NB4 (cell line): ENCODE measurements around the gene SLC29A3.

Experiments
- DNase-seq: peaks from one replicate; pipeline ENCODE4 v3.0.0; 2010; ENCODE audit warnings: low read depth
- H3K4me3 ChIP-seq: one replicate; pipeline ENCODE4 v1.5.1; 2011; ENCODE audit warnings: mild to moderate bottlenecking, low read depth, low read length, moderate library complexity
- MAX ChIP-seq: IDR thresholded peaks from 2 replicates; pipeline ENCODE4 v1.6.1; 2011; ENCODE audit warnings: low read depth, low read length
- MYC ChIP-seq: IDR thresholded peaks from 2 replicates; pipeline ENCODE4 v1.6.1; 2011; ENCODE audit warnings: low read depth, low read length
- POLR2A ChIP-seq: IDR thresholded peaks from 2 replicates; pipeline ENCODE4 v1.6.1; 2011; ENCODE audit warnings: mild to moderate bottlenecking; ENCODE audit not compliant: insufficient read length; ENCODE audit errors: extremely low read depth
- TF ChIP-seq, protein P1 (sequence below): IDR thresholded peaks from one replicate; pipeline ENCODE4 v1.5.1; 2012; ENCODE audit warnings: low read depth, low read length

The SLC29A3 gene

DNA sequence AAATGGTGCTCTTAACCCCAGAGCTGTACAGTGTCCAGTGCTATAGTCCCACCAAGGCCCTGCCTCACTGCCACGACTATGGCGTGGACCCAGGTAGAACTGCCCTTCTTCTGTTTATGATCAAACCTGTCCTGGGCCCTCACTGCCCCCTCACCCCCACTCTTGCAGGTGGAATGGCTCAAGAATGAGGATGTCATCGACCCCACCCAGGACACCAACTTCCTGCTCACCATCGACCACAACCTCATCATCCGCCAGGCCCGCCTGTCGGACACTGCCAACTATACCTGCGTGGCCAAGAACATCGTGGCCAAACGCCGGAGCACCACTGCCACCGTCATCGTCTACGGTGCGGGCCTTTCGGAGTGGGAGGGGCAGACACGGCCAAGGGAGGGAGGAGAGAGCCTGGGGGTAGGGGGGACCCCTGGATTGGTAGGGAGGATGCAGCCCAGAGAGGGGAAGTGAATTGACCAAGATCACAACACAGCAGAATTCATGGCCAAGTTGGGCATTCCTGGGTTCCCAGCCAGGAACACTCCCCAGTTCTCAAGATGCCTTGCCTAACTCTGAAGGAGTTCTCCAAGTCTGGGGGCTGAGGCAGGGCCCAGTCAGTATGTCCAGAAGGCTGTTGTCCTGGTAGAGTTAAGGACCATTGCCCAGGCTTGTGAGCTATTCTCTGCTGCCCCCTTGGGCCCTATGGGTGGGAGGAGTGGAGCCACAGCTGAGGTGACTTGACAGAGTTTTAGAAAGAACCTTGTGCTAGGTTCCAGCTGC, 32.4 kb upstream of the SLC29A3 start:
- no peak overlapping the region for H3K4me3 ChIP-seq
- DNase-seq: no peak

GRCh38 chr10:71287456-71287855, 31.6 kb upstream of the SLC29A3 start:
- TF ChIP-seq POLR2A: no peak
- no peak for TF ChIP-seq MYC
- TF ChIP-seq, protein P1, sequence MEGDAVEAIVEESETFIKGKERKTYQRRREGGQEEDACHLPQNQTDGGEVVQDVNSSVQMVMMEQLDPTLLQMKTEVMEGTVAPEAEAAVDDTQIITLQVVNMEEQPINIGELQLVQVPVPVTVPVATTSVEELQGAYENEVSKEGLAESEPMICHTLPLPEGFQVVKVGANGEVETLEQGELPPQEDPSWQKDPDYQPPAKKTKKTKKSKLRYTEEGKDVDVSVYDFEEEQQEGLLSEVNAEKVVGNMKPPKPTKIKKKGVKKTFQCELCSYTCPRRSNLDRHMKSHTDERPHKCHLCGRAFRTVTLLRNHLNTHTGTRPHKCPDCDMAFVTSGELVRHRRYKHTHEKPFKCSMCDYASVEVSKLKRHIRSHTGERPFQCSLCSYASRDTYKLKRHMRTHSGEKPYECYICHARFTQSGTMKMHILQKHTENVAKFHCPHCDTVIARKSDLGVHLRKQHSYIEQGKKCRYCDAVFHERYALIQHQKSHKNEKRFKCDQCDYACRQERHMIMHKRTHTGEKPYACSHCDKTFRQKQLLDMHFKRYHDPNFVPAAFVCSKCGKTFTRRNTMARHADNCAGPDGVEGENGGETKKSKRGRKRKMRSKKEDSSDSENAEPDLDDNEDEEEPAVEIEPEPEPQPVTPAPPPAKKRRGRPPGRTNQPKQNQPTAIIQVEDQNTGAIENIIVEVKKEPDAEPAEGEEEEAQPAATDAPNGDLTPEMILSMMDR: no peak
- TF ChIP-seq MAX: no peak
- DNase-seq: no peak
- H3K4me3 ChIP-seq: no peak overlapping the region

More for the DNA sequence above, 32.4 kb upstream of the SLC29A3 start:
- TF ChIP-seq, protein P1: no peak
- no peak for TF ChIP-seq MAX
- TF ChIP-seq POLR2A: no peak
- no peak for TF ChIP-seq MYC

DNA sequence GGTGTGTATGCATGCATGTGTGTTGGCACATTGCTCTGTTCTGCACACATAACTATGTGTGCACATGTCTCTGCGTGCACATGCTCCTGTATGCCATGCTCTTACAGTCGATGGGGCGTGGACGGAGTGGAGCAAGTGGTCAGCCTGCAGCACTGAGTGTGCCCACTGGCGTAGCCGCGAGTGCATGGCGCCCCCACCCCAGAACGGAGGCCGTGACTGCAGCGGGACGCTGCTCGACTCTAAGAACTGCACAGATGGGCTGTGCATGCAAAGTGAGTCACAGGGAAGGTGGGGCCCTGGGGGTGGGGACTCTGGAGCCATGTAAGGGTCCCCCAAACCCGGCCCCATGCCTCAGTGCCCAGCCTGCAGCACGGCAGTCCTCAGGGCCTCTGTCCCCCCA, 30.6 kb upstream of the SLC29A3 start:
- H3K4me3 ChIP-seq: no peak overlapping the region
- DNase-seq: no peak
- peak; percentile 64 for TF ChIP-seq MAX
- TF ChIP-seq, protein P1: no peak

- no peak overlapping the region for H3K4me3 ChIP-seq
- TF ChIP-seq MAX: no peak
- TF ChIP-seq POLR2A: no peak
- TF ChIP-seq, protein P1: no peak
- TF ChIP-seq MYC: no peak
- no peak for DNase-seq
Measured at GRCh38 chr10:71289421-71290130, 29.5 kb upstream of the SLC29A3 start.

DNA sequence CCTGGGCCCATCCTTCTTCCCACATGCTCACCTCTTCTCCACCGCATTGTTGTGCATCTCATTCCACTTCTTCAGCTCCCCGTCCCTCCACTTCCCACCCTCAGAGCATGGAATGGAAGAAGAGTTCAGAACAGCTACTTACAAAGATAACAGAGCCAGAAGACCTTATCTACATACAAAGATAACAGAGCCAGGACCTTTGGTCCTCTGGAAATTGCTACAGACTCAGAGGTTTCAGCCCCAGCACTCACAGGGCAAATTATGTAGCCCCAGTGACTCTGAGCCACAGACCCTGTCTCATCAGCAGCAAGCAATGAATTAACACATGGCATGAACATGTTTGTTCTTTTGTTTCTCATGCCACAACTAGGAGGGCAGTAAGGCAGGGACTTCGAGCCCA, 28.7 kb upstream of the SLC29A3 start:
- DNase-seq: no peak
- no peak overlapping the region for H3K4me3 ChIP-seq
- TF ChIP-seq POLR2A: no peak
- TF ChIP-seq, protein P1: no peak
- no peak for TF ChIP-seq MYC
- no peak for TF ChIP-seq MAX
